MM.1S (cell line): ENCODE measurements around the gene ANO2.

Experiments used
- CTCF ChIP-seq: fragments of 300-600 bp; sonication (generic); IDR thresholded peaks from 2 replicates; pipeline ENCODE4 v1.5.1; 2016; ENCODE audit warnings: antibody characterized with exemption, low read length, mixed read lengths
- EZH2phosphoT487 ChIP-seq: fragments of 300-600 bp; sonication (generic); IDR thresholded peaks from 2 replicates; pipeline ENCODE4 v1.6.1; 2018; ENCODE audit warnings: antibody characterized with exemption, low read length

GRCh38 chr12:5632453-5632852, 312.6 kb downstream of the ANO2 start:
- no peak for TF ChIP-seq CTCF
- TF ChIP-seq EZH2phosphoT487, result no peak
